Heart right ventricle (tissue), 16 donors: Measurements from ENCODE around the gene EMCN. TPM values are rescaled to one million over a fixed set of nuclear protein-coding genes. Genes with fewer than 3 reads are reported as not detected.

Experiments
- ATAC-seq, 8 donors: fragments of 200-7000 bp; cut with Tn5 transposase; one replicate each; pipeline ENCODE4 v1.9.1; 2020; ENCODE audit warnings: mild to moderate bottlenecking in 8 of 8, moderate library complexity in 8 of 8, moderate number of reproducible peaks in 1 of 8
- DNase-seq, 2 donors: peaks; one replicate each; pipeline ENCODE4 v3.0.0-alpha.2; 2020
- H3K27ac ChIP-seq, 10 donors: fragments of 200-600 bp; sonication (generic) in 2 of 10; one replicate each; pipeline versions ENCODE4 v1.5.0 to v1.8.0; 2020 to 2022; ENCODE audit warnings: mild to moderate bottlenecking in 3 of 10
- H3K27me3 ChIP-seq, 7 donors: fragments of 200-600 bp; one replicate each; pipeline ENCODE4 v1.8.0; 2021 to 2022; ENCODE audit warnings: mild to moderate bottlenecking in 2 of 7
- H3K36me3 ChIP-seq, 9 donors: fragments of 200-600 bp; sonication (generic) in 1 of 9; one replicate each; pipeline versions ENCODE4 v1.5.0 to v1.8.0; 2020 to 2022; ENCODE audit warnings: mild to moderate bottlenecking in 2 of 9
- H3K4me1 ChIP-seq, 9 donors: fragments of 200-600 bp; sonication (generic) in 1 of 9; one replicate each; pipeline versions ENCODE4 v1.5.0 to v1.8.0; 2020 to 2022; ENCODE audit warnings: mild to moderate bottlenecking in 4 of 9
- H3K4me3 ChIP-seq, 10 donors: fragments of 200-600 bp; sonication (generic) in 2 of 10; one replicate each; pipeline versions ENCODE4 v1.5.0 to v1.8.0; 2020 to 2022; ENCODE audit warnings: mild to moderate bottlenecking in 7 of 10, moderate library complexity in 2 of 10
- H3K9me3 ChIP-seq, 11 donors: fragments of 200-600 bp in 10 of 11; sonication (generic) in 2 of 11; one replicate each; pipeline versions ENCODE4 v1.5.0 to v1.8.0; 2013 to 2022; ENCODE audit warnings: mild to moderate bottlenecking in 2 of 11, control low read depth in 1 of 11, moderate library complexity in 1 of 11
- WGBS, 2 donors: extraction: QIAGEN DNeasy Blood & Tissue Kit; methylation state at CpG; one replicate each; pipeline ENCODE4 v1.1.7; 2013; ENCODE audit warnings: inconsistent platforms in 1 of 2; 5-methylcytosine and 5-hydroxymethylcytosine counted together
- intact Hi-C, 10 donors: fragments of 100-400 bp; cut with DNase I; formaldehyde crosslinking; loops; one replicate each; pipeline versions ENCODE4 v1.11.1 to v1.14.2; 2022
- polyA plus RNA-seq, 2 donors: library from polyadenylated mRNA; stranded (reverse); fragments of 200-250 nt; gene quantifications; one replicate each; pipeline ENCODE4 v1.2.3, GENCODE V29; 2013
- total RNA-seq, 10 donors: library from RNA; stranded (reverse); fragmentation: NEBNext Ultra II Directional in 3 of 10; extraction: Animal tissue kit (Norgen Biotek cat#: 25700) in 3 of 10; gene quantifications; one replicate each; pipeline versions ENCODE4 v1.2.1 to v1.2.4, GENCODE V29; 2021 to 2023
- TF ChIP-seq, protein P1 (sequence below), 9 donors: fragments of 200-600 bp; sonication (generic) in 2 of 9; IDR thresholded peaks; one replicate each; pipeline versions ENCODE4 v1.5.0 to v1.8.0; 2021 to 2022; ENCODE audit warnings: antibody characterized with exemption in 9 of 9, mild to moderate bottlenecking in 5 of 9, moderate library complexity in 1 of 9
- donor health status: Arrhythmogenic right ventricular cardiomyopathy.
- donor health status: ischemic (EF 13 %, LVEDD 7.1; RV severe dilation, severe dysfunction).
- donor health status: healthy with polysubstance abuse.
- donor health status: DM: no; HTN: yes; CAD: no.
- donor health status: DM: no; HTN: no; CAD: no.
- donor health status: ischemic (EF 25% LVEDD 6.9; RV normal size, moderate dysfunction).
- donor health status: ischemic (EF 25% LVEDD 5.7; RV mildly dilated, moderate dysfunction).
- donor health status: healthy.
- donor health status: DM: yes; HTN: yes; CAD: no.
- donor health status: Ischemic cardiomyopathy.
- donor health status: ischemic (EF 35%, LVEDD 5.7; RV mildly dilated, moderate dysfunction).
- donor health status: nonischemic (EF 11% LVEDD 7.7; RV severe dilation, severe dysfunction).
- donor health status: DM: yes; HTN: yes; CAD: no.
- donor health status: PGD.
- donor health status: ischemic (EF 29% LVEDD 5.4; RV normal size, mild dysfunction).
- donor health status: nonischemic (EF 23%, LVEDD 6.1; RV moderate dilation, normal function).

The EMCN gene
- total and polyA plus RNA-seq, 12 donors: 14.8 to 49.0 (median 32.3) TPM

DNA sequence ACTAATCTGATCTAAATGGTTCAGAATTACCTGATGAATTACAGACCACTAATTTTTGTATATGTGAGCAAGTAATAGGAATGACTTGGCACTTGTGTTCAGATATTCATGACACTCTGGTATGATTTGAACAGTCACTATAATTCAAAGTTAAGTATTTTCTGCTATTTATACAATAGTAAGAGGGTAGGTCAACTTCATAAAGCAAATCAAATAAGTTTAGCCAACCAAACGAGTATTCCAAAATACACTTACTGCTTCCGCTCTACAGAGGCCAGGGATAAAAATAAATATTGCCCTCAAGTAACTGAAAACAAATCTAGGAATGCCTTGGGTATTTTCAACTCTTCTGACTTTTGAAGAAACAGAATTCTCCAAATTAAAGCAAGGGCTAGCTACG, 9.1 kb downstream of the EMCN start:
- 36 to 49% methylated on average over 3 of the region's 3 CpGs for WGBS, 2 donors
- no peak overlapping the region for H3K27ac ChIP-seq
- intact Hi-C loops: no loop called here
- H3K36me3 ChIP-seq: no peaks in the 10 kb centered on the region
- H3K27me3 ChIP-seq: no peaks in the 10 kb centered on the region
- TF ChIP-seq, protein P1, sequence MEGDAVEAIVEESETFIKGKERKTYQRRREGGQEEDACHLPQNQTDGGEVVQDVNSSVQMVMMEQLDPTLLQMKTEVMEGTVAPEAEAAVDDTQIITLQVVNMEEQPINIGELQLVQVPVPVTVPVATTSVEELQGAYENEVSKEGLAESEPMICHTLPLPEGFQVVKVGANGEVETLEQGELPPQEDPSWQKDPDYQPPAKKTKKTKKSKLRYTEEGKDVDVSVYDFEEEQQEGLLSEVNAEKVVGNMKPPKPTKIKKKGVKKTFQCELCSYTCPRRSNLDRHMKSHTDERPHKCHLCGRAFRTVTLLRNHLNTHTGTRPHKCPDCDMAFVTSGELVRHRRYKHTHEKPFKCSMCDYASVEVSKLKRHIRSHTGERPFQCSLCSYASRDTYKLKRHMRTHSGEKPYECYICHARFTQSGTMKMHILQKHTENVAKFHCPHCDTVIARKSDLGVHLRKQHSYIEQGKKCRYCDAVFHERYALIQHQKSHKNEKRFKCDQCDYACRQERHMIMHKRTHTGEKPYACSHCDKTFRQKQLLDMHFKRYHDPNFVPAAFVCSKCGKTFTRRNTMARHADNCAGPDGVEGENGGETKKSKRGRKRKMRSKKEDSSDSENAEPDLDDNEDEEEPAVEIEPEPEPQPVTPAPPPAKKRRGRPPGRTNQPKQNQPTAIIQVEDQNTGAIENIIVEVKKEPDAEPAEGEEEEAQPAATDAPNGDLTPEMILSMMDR (IDR thresholded peaks at IDR 0.05): no peak
- H3K4me1 ChIP-seq: peaks cover 0 to 49% (median 0%) of the 10 kb centered on the region in 9 donors
- no peak overlapping the region for H3K4me3 ChIP-seq
- H3K9me3 ChIP-seq: peaks cover 0 to 3% (median 0%) of the 10 kb centered on the region in 11 donors
- DNase-seq (no peak), ATAC-seq (no peak)

- TF ChIP-seq, protein P1 (IDR thresholded peaks at IDR 0.05): no peak
- Histone ChIP-seq H3K27me3 (no peaks in the 10 kb centered on the region), H3K9me3 (peaks cover 0 to 3% (median 0%) of the 10 kb centered on the region in 11 donors), H3K4me1 (peaks cover 0 to 32% (median 0%) of the 10 kb centered on the region in 9 donors), H3K36me3 (no peaks in the 10 kb centered on the region), H3K27ac (no peak overlapping the region), H3K4me3 (no peak overlapping the region)
- DNase-seq: no peak
- no peak for ATAC-seq
- intact Hi-C loops: no loop called here
- 85 to 90% methylated on average over 18 of the region's 18 CpGs for WGBS, 2 donors
Observed at GRCh38 chr4:100504086-100504874, 13.5 kb downstream of the EMCN start.

DNA sequence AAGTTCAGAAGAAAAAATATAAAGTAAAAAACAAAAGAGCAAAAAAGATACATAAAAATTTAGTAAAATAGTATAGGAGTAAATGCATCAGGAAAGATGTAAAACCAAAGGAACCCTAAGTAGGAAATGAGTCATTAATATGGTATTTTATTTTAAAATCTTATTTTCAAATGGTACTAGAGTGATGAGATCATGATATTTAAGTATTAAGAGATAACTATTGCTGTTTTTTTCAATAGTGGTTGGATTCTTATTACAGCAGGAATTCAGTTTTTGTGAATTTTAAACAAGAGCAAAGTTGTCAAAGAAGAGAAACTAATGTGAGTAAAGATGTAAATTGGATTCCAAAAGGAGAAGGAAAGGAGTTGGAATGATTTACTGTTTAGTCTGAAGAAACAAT, 20.0 kb downstream of the EMCN start:
- intact Hi-C loops: no loop called here
- Histone ChIP-seq H3K9me3 (peaks cover 0 to 11% (median 5%) of the 10 kb centered on the region in 11 donors), H3K27ac (no peak overlapping the region), H3K4me1 (peaks cover 0 to 20% (median 0%) of the 10 kb centered on the region in 9 donors), H3K4me3 (no peak overlapping the region), H3K36me3 (no peaks in the 10 kb centered on the region), H3K27me3 (no peaks in the 10 kb centered on the region)
- DNase-seq (no peak), ATAC-seq (no peak)
- TF ChIP-seq, protein P1 (IDR thresholded peaks at IDR 0.05): no peak

DNA sequence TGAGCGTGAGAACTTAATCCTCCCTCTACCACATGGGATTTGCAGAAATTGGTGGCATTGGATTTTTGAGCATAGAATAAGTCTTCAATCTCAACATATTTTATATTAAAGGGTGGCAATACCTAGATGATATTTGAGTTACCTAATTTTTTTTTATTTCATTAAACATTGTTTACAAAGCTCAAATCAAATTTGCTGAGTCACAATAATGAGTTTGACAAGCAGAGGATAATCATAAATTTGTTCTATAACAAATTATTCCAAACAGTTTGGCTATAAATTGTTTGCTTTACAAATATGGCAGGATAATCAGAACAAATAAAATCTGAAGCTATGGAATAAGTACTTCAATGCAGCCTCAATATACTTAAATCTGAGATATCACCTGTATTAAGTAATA, 22.7 kb downstream of the EMCN start:
- 94 to 100% methylated on average over 1 of the region's 1 CpG for WGBS, 2 donors
- no peaks in the 10 kb centered on the region for H3K36me3 ChIP-seq
- TF ChIP-seq, protein P1 (IDR thresholded peaks at IDR 0.05): no peak
- H3K27ac ChIP-seq: no peak overlapping the region
- no peaks in the 10 kb centered on the region for H3K27me3 ChIP-seq
- intact Hi-C loops: no loop called here
- ATAC-seq (no peak), DNase-seq (no peak)
- H3K4me3 ChIP-seq: no peak overlapping the region
- H3K4me1 ChIP-seq: peaks cover 0 to 11% (median 0%) of the 10 kb centered on the region in 9 donors
- H3K9me3 ChIP-seq: peaks cover 0 to 36% (median 17%) of the 10 kb centered on the region in 11 donors
